ENCODE data around the gene SF3B1. TPM values are rescaled to one million over a fixed set of nuclear protein-coding genes. Genes with fewer than 3 reads are reported as not detected.
A peak's percentile ranks its signal among the peaks of the same experiment; 100 is the strongest.
"Not testable (repeated sequence)": the region's sequence is repeated elsewhere in the genome, so short reads cannot be mapped to it uniquely, and the experiment has no call there.

SF3B1 gene
- total RNA-seq, 1 donor from 2014 or later: 143 TPM

GRCh38 chr2:197445746-197446145 is 10.9 kb upstream of the SF3B1 start:
- H3K27me3 ChIP-seq (ENCODE audit: low read depth): no peaks in the 10 kb centered on the region
- no peaks in the 10 kb centered on the region for H3K4me1 ChIP-seq
- DNase-seq: no peak
- no peaks in the 10 kb centered on the region for H3K36me3 ChIP-seq
- H3K27ac ChIP-seq (replicated peaks): no peak overlapping the region
- intact Hi-C loops (cut with micrococcal nuclease): no loop called here
- H3K9me3 ChIP-seq (replicated peaks): no peaks in the 10 kb centered on the region
- no peak overlapping the region for H3K4me3 ChIP-seq
- TF ChIP-seq CTCF (IDR thresholded peaks at IDR 0.05; ENCODE audit: borderline replicate concordance): no peak

- TF ChIP-seq CTCF (IDR thresholded peaks at IDR 0.05; ENCODE audit: borderline replicate concordance): no peak
- Histone ChIP-seq H3K36me3 (no peaks in the 10 kb centered on the region), H3K4me3 (no peak overlapping the region), H3K27me3 (ENCODE audit: low read depth) (no peaks in the 10 kb centered on the region), H3K9me3 (replicated peaks) (no peaks in the 10 kb centered on the region), H3K4me1 (no peaks in the 10 kb centered on the region), H3K27ac (replicated peaks) (peak overlapping the region; percentile 63)
- DNase-seq: no peak
- intact Hi-C loops (cut with micrococcal nuclease): no loop called here
Measured at GRCh38 chr2:197442857-197443256, 8.0 kb upstream of the SF3B1 start.

- Histone ChIP-seq H3K9me3 (replicated peaks) (no peaks in the 10 kb centered on the region), H3K4me1 (peaks cover 39% of the 10 kb centered on the region), H3K27me3 (ENCODE audit: low read depth) (no peaks in the 10 kb centered on the region), H3K36me3 (no peaks in the 10 kb centered on the region), H3K27ac (replicated peaks) (no peak overlapping the region), H3K4me3 (no peak overlapping the region)
- TF ChIP-seq CTCF (IDR thresholded peaks at IDR 0.05; ENCODE audit: borderline replicate concordance): no peak
- no peak for DNase-seq
- intact Hi-C loops (cut with micrococcal nuclease): no loop called here
Measured at GRCh38 chr2:197437380-197437779, 2.6 kb upstream of the SF3B1 start.

GRCh38 chr2:197435598-197436420 is 981 bp upstream of the SF3B1 start:
- Histone ChIP-seq H3K4me1 (peaks cover 55% of the 10 kb centered on the region), H3K27ac (replicated peaks) (peak overlapping the region; percentile 95), H3K9me3 (replicated peaks) (no peaks in the 10 kb centered on the region), H3K27me3 (ENCODE audit: low read depth) (no peaks in the 10 kb centered on the region), H3K4me3 (peak overlapping the region; percentile 92), H3K36me3 (no peaks in the 10 kb centered on the region)
- TF ChIP-seq CTCF (IDR thresholded peaks at IDR 0.05; ENCODE audit: borderline replicate concordance): no peak
- intact Hi-C loops (cut with micrococcal nuclease): no loop called here
- DNase-seq: no peak

GRCh38 chr2:197433780-197434438 is 919 bp downstream of the SF3B1 start:
- Histone ChIP-seq H3K27ac (replicated peaks) (peak overlapping the region; percentile 95), H3K27me3 (ENCODE audit: low read depth) (no peaks in the 10 kb centered on the region), H3K9me3 (replicated peaks) (no peaks in the 10 kb centered on the region), H3K4me3 (peak overlapping the region; percentile 92), H3K36me3 (peaks cover 6% of the 10 kb centered on the region), H3K4me1 (peaks cover 74% of the 10 kb centered on the region)
- intact Hi-C loops (cut with micrococcal nuclease): no loop called here
- no peak for TF ChIP-seq CTCF (IDR thresholded peaks at IDR 0.05; ENCODE audit: borderline replicate concordance)
- no peak for DNase-seq

GRCh38 chr2:197432527-197432926 is 2.3 kb downstream of the SF3B1 start:
- H3K27ac ChIP-seq (replicated peaks); intact Hi-C loops (cut with micrococcal nuclease); DNase-seq; H3K9me3 ChIP-seq (replicated peaks); H3K36me3 ChIP-seq; H3K27me3 ChIP-seq (ENCODE audit: low read depth): not testable (repeated sequence)
- H3K4me1 ChIP-seq: peaks cover 87% of the 10 kb centered on the region
- H3K4me3 ChIP-seq: peak overlapping the region; percentile 92

Data from left ventricle myocardium inferior (tissue), 1 donor.